Natural killer cell (primary cell): ENCODE data around the gene ACAT2. TPM values are rescaled to one million over a fixed set of nuclear protein-coding genes. Genes with fewer than 3 reads are reported as not detected.
"Not testable (repeated sequence)": the region's sequence is repeated elsewhere in the genome, so short reads cannot be mapped to it uniquely, and the experiment has no call there.

Experiments used
- ATAC-seq, 3 donors: fragments of 150-1000 bp in 2 of 3; fragments of 200-7000 bp in 1 of 3; cut with Tn5 transposase; 1 replicate in 1 of 3; 2 replicates in 2 of 3; pipeline ENCODE4 v1.10.0; 2021; ENCODE audit warnings: mild to moderate bottlenecking in 2 of 3, moderate library complexity in 2 of 3
- DNase-seq, 2 donors: peaks; one replicate each; pipeline versions ENCODE4 v3.0.0 to v3.0.0-alpha.2; 2013 to 2021; ENCODE audit warnings: mixed read lengths in 1 of 2
- H3K27ac ChIP-seq: one replicate; pipeline ENCODE4 v1.5.1; 2013; ENCODE audit warnings: mild to moderate bottlenecking, low read length
- H3K27me3 ChIP-seq: one replicate; pipeline ENCODE4 v1.6.1; 2013; ENCODE audit warnings: low read length; ENCODE audit not compliant: control insufficient read depth, insufficient read depth
- H3K36me3 ChIP-seq: one replicate; pipeline ENCODE4 v1.6.1; 2013; ENCODE audit warnings: low read length; ENCODE audit not compliant: control insufficient read depth, insufficient read depth
- H3K4me1 ChIP-seq: one replicate; pipeline ENCODE4 v1.6.1; 2013; ENCODE audit warnings: low read length; ENCODE audit not compliant: control insufficient read depth, insufficient read depth
- H3K4me3 ChIP-seq: one replicate; pipeline ENCODE4 v1.5.1; 2013; ENCODE audit warnings: low read length
- H3K9me3 ChIP-seq: one replicate; pipeline ENCODE4 v1.6.1; 2013; ENCODE audit warnings: low read length; ENCODE audit not compliant: control insufficient read depth, insufficient read depth
- H3K27ac Mint-ChIP-seq, 2 donors: one replicate each; pipeline ENCODE4 v1.8.0; 2022; ENCODE audit warnings: mild to moderate bottlenecking in 2 of 2, mixed read lengths in 2 of 2, moderate library complexity in 1 of 2
- H3K27me3 Mint-ChIP-seq, 2 donors: one replicate each; pipeline ENCODE4 v1.8.0; 2022; ENCODE audit warnings: low read depth in 2 of 2, mixed read lengths in 2 of 2
- H3K36me3 Mint-ChIP-seq: one replicate; pipeline ENCODE4 v1.8.0; 2022; ENCODE audit warnings: mixed read lengths
- H3K4me1 Mint-ChIP-seq, 2 donors: one replicate each; pipeline ENCODE4 v1.8.0; 2022; ENCODE audit warnings: mixed read lengths in 2 of 2
- H3K4me3 Mint-ChIP-seq: one replicate; pipeline ENCODE4 v1.8.0; 2022; ENCODE audit warnings: mild to moderate bottlenecking, moderate library complexity, mixed read lengths
- H3K9me3 Mint-ChIP-seq, 2 donors: one replicate each; pipeline ENCODE4 v1.8.0; 2022; ENCODE audit warnings: mixed read lengths in 2 of 2
- WGBS: methylation state at CpG from one replicate; pipeline ENCODE4 v1.1.7; 2013; ENCODE audit warnings: missing lambda C conversion rate; ENCODE audit not compliant: insufficient coverage; 5-methylcytosine and 5-hydroxymethylcytosine counted together
- intact Hi-C: fragments of 100-400 bp; cut with micrococcal nuclease; formaldehyde crosslinking; loops from one replicate; pipeline ENCODE4 v1.14.2; 2022
- total RNA-seq, 4 donors: library from RNA; stranded (reverse); fragments of 120-200 nt in 1 of 4; gene quantifications; one replicate each; pipeline versions ENCODE4 v1.2.3 to v1.2.4, GENCODE V29; 2013 to 2022
- TF ChIP-seq, protein P1 (sequence below): fragments of 200-600 bp; IDR thresholded peaks from one replicate; pipeline ENCODE4 v1.8.0; 2022; ENCODE audit warnings: antibody characterized with exemption

ACAT2 gene
- total RNA-seq, 3 donors from 2014 or later (not counting 1 experiment from before 2014, with no cell fraction given), result 21.7 to 31.7 (median 26.5) TPM

DNA sequence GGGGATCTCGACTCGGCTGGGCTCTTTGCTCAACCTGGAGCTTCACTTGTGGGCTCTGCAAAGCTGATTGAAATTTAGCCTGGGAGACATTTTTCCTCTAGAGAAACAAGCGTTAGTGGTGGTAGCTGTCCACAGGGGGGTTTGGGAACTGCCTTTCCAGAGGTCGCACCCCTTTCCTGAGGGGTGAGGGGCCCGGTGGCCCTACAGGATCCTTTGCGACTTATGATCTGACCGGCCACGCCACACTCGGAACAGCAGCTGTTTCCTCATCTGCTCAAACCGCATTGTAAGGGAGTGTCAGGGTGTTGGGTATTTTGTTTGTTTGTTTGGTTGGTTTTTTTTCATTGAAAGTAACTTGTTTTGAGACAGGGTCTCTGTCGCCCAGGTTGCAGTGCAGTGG lies 59.3 kb downstream of the ACAT2 start:
- intact Hi-C loops, result no loop called here
- H3K9me3 ChIP-seq, result no peaks in the 10 kb centered on the region
- H3K9me3 Mint-ChIP-seq, result no peaks in the 10 kb centered on the region
- H3K27me3 Mint-ChIP-seq, result peaks cover 0 to 8% of the 10 kb centered on the region in 2 donors
- ATAC-seq (no peak), DNase-seq (no peak)
- no peaks in the 10 kb centered on the region for H3K36me3 Mint-ChIP-seq
- H3K4me1 Mint-ChIP-seq, result peaks cover 19 to 24% of the 10 kb centered on the region in 2 donors
- TF ChIP-seq, protein P1, sequence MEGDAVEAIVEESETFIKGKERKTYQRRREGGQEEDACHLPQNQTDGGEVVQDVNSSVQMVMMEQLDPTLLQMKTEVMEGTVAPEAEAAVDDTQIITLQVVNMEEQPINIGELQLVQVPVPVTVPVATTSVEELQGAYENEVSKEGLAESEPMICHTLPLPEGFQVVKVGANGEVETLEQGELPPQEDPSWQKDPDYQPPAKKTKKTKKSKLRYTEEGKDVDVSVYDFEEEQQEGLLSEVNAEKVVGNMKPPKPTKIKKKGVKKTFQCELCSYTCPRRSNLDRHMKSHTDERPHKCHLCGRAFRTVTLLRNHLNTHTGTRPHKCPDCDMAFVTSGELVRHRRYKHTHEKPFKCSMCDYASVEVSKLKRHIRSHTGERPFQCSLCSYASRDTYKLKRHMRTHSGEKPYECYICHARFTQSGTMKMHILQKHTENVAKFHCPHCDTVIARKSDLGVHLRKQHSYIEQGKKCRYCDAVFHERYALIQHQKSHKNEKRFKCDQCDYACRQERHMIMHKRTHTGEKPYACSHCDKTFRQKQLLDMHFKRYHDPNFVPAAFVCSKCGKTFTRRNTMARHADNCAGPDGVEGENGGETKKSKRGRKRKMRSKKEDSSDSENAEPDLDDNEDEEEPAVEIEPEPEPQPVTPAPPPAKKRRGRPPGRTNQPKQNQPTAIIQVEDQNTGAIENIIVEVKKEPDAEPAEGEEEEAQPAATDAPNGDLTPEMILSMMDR, result no peak
- no peaks in the 10 kb centered on the region for H3K36me3 ChIP-seq
- 39% methylated on average over 11 of the region's 11 CpGs for WGBS
- H3K27ac Mint-ChIP-seq, result peak overlapping the region in 1 of 2 donors; percentile 78
- peak overlapping the region; percentile 83 for H3K4me3 Mint-ChIP-seq
- H3K27me3 ChIP-seq, result no peaks in the 10 kb centered on the region
- H3K27ac ChIP-seq, result no peak overlapping the region
- peaks cover 28% of the 10 kb centered on the region for H3K4me1 ChIP-seq
- no peak overlapping the region for H3K4me3 ChIP-seq

DNA sequence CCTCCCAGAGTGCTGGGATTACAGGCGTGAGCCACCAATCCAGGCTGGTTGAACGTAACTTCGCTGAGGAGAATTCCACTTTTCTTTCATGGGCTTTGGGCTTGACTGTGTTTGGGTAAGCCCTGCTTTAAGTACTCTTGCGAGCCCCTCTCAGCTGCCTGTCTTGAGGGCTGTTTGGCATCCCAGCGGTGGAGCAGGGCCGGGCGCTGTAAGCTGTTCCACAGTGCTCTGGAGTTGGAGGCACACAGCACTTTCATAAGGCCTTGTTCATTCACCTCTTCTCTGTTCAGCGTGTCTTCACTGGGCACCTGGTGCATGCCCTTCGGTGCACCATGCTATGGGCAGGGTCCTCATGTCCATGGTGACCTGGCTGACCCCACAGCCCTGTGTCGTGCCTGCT lies 59.9 kb downstream of the ACAT2 start:
- H3K9me3 ChIP-seq, result no peaks in the 10 kb centered on the region
- H3K27me3 ChIP-seq, result no peaks in the 10 kb centered on the region
- ATAC-seq (no peak), DNase-seq (no peak)
- TF ChIP-seq, protein P1, result no peak
- intact Hi-C loops, result no loop called here
- H3K27ac ChIP-seq, result no peak overlapping the region
- no peaks in the 10 kb centered on the region for H3K36me3 ChIP-seq
- peaks cover 28% of the 10 kb centered on the region for H3K4me1 ChIP-seq
- no peak overlapping the region for H3K4me3 ChIP-seq
- no peak overlapping the region for H3K27ac Mint-ChIP-seq
- H3K9me3 Mint-ChIP-seq, result no peaks in the 10 kb centered on the region
- H3K4me3 Mint-ChIP-seq, result no peak overlapping the region
- H3K36me3 Mint-ChIP-seq, result no peaks in the 10 kb centered on the region
- peaks cover 0 to 8% of the 10 kb centered on the region in 2 donors for H3K27me3 Mint-ChIP-seq
- peaks cover 19 to 24% of the 10 kb centered on the region in 2 donors for H3K4me1 Mint-ChIP-seq
- WGBS, result 93% methylated on average over 10 of the region's 10 CpGs

GRCh38 chr6:159823953-159824352 lies 62.1 kb downstream of the ACAT2 start:
- Mint-ChIP-seq H3K27ac (no peak overlapping the region), H3K4me1 (peaks cover 19 to 24% of the 10 kb centered on the region in 2 donors), H3K9me3 (no peaks in the 10 kb centered on the region), H3K27me3 (peaks cover 0 to 8% of the 10 kb centered on the region in 2 donors), H3K36me3 (no peaks in the 10 kb centered on the region), H3K4me3 (no peak overlapping the region)
- Histone ChIP-seq H3K4me1 (peaks cover 28% of the 10 kb centered on the region), H3K9me3 (no peaks in the 10 kb centered on the region), H3K27ac (no peak overlapping the region), H3K4me3 (no peak overlapping the region), H3K27me3 (no peaks in the 10 kb centered on the region), H3K36me3 (no peaks in the 10 kb centered on the region)
- no peak for ATAC-seq
- WGBS, result 94% methylated on average over 3 of the region's 3 CpGs
- TF ChIP-seq, protein P1, result no peak
- intact Hi-C loops, result no loop called here
- no peak for DNase-seq

GRCh38 chr6:159824690-159825089 lies 62.8 kb downstream of the ACAT2 start:
- H3K9me3 ChIP-seq, H3K27me3 Mint-ChIP-seq, H3K36me3 ChIP-seq, H3K4me3 Mint-ChIP-seq, DNase-seq, H3K4me3 ChIP-seq, H3K9me3 Mint-ChIP-seq, ATAC-seq, H3K27me3 ChIP-seq, H3K36me3 Mint-ChIP-seq, H3K27ac ChIP-seq, intact Hi-C loops, H3K27ac Mint-ChIP-seq: not testable (repeated sequence)
- H3K4me1 ChIP-seq, result peaks cover 24% of the 10 kb centered on the region
- 94% methylated on average over 9 of the region's 9 CpGs for WGBS
- peaks cover 15 to 22% of the 10 kb centered on the region in 2 donors for H3K4me1 Mint-ChIP-seq
